BLaER1 treated with 17β-estradiol and CSF1 and Interleukin-3, amounts not matched to agents 10 nM and 100 nM (cell line): ENCODE results near the gene NUSAP1.
"Not testable (repeated sequence)": the region's sequence is repeated elsewhere in the genome, so short reads cannot be mapped to it uniquely, and the experiment has no call there.

Source experiments
- H3K27ac ChIP-seq, 11 experiments: shearing (Covaris generic); formaldehyde crosslinking; 2 replicates each; pipeline ENCODE4 v1.8.1; 2022
- H3K27me3 ChIP-seq, 11 experiments: shearing (Covaris generic); formaldehyde crosslinking; 2 replicates each; pipeline ENCODE4 v1.8.1; 2022
- H3K36me3 ChIP-seq, 11 experiments: shearing (Covaris generic); formaldehyde crosslinking; 2 replicates each; pipeline ENCODE4 v1.8.1; 2022
- H3K4me1 ChIP-seq, 10 experiments: shearing (Covaris generic); formaldehyde crosslinking; 2 replicates each; pipeline ENCODE4 v1.8.1; 2022
- H3K4me2 ChIP-seq, 11 experiments: shearing (Covaris generic); formaldehyde crosslinking; 2 replicates each; pipeline ENCODE4 v1.8.1; 2022
- H3K4me3 ChIP-seq, 10 experiments: shearing (Covaris generic); formaldehyde crosslinking; 2 replicates each; pipeline ENCODE4 v1.8.1; 2022
- H3K9ac ChIP-seq, 11 experiments: shearing (Covaris generic); formaldehyde crosslinking; 2 replicates each; pipeline ENCODE4 v1.8.1; 2022
- H3K9me3 ChIP-seq, 11 experiments: shearing (Covaris generic); formaldehyde crosslinking; replicated peaks in 1 of 11; 2 replicates each; pipeline ENCODE4 v1.8.1; 2022
- H4K20me1 ChIP-seq, 11 experiments: shearing (Covaris generic); formaldehyde crosslinking; 2 replicates each; pipeline ENCODE4 v1.8.1; 2022
- Cebpa-rat ChIP-seq, 11 experiments: shearing (Covaris generic); IDR thresholded peaks; 2 replicates each; pipeline ENCODE4 v1.8.1; 2022

Gene NUSAP1

DNA sequence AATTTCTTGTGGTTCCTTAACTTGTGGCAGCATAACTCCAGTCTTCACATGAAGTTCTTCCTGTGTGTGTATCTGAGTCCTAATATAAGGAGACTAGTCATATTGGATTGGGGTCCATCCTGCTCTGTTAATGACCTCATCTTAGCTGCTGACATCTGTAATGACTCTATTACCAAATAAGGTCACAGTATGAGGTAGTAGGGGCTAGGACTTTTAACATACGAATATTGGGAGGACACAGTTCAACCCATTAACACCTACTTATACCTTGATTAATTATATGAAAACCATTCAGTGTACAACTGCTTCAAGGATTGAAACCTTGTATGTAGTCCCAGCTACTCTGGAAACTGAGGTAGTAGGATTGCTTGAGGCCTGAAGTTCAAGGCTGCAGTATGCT, 44.2 kb upstream of the NUSAP1 start:
- no peaks in the 10 kb centered on the region for H3K27me3 ChIP-seq
- H4K20me1 ChIP-seq: peaks cover 19 to 49% (median 35%) of the 10 kb centered on the region in 11 experiments; a peak in 15 of 22 replicates
- TF ChIP-seq Cebpa-rat (IDR thresholded peaks at IDR 0.05): no peak
- peaks cover 54 to 77% (median 60%) of the 10 kb centered on the region in 10 experiments for H3K4me1 ChIP-seq
- peaks cover 52 to 82% (median 73%) of the 10 kb centered on the region in 11 experiments for H3K36me3 ChIP-seq
- peak overlapping the region in 1 of 11 experiments; percentile 16; a peak in 1 of 22 replicates for H3K27ac ChIP-seq
- H3K4me3 ChIP-seq: no peak overlapping the region
- peak overlapping the region; percentile 11 to 95 (median 89); a peak in 20 of 22 replicates for H3K4me2 ChIP-seq
- H3K9ac ChIP-seq: peak overlapping the region in 4 of 11 experiments; percentile 4 to 41 (median 15); a peak in 4 of 22 replicates
- H3K9me3 ChIP-seq: no peaks in the 10 kb centered on the region

GRCh38 chr15:41289953-41290352, 42.7 kb upstream of the NUSAP1 start:
- H3K9ac ChIP-seq: no peak overlapping the region; a peak in 1 of 22 replicates
- peaks cover 19 to 61% (median 44%) of the 10 kb centered on the region in 11 experiments; a peak in 17 of 22 replicates for H4K20me1 ChIP-seq
- TF ChIP-seq Cebpa-rat (IDR thresholded peaks at IDR 0.05): no peak
- peak overlapping the region in 6 of 11 experiments; percentile 10 to 77 (median 58); a peak in 7 of 22 replicates for H3K4me2 ChIP-seq
- H3K27ac ChIP-seq: no peak overlapping the region; a peak in 1 of 22 replicates
- peaks cover 67 to 96% (median 88%) of the 10 kb centered on the region in 11 experiments for H3K36me3 ChIP-seq
- peaks cover 53 to 77% (median 60%) of the 10 kb centered on the region in 10 experiments for H3K4me1 ChIP-seq
- no peaks in the 10 kb centered on the region for H3K9me3 ChIP-seq
- no peak overlapping the region for H3K4me3 ChIP-seq
- H3K27me3 ChIP-seq: no peaks in the 10 kb centered on the region

- TF ChIP-seq Cebpa-rat (IDR thresholded peaks at IDR 0.05): 0 out of 22 replicates have a peak, but pooled peaks of 2 of the 11 experiments have one; percentile 6 to 21
- Histone ChIP-seq H3K4me1 (peaks cover 42 to 66% (median 49%) of the 10 kb centered on the region in 10 experiments), H3K9ac (peak overlapping the region in 2 of 11 experiments; percentile 6 to 14; a peak in 1 of 22 replicates), H3K27ac (peak overlapping the region in 7 of 11 experiments; percentile 3 to 57 (median 43); a peak in 11 of 22 replicates), H3K36me3 (peaks cover 70 to 96% (median 89%) of the 10 kb centered on the region in 11 experiments), H3K27me3 (no peaks in the 10 kb centered on the region), H3K4me3 (no peak overlapping the region), H3K9me3 (no peaks in the 10 kb centered on the region), H4K20me1 (peaks cover 25 to 72% (median 54%) of the 10 kb centered on the region in 11 experiments; a peak in 17 of 22 replicates), H3K4me2 (peak overlapping the region in 9 of 11 experiments; percentile 4 to 77 (median 49); a peak in 18 of 22 replicates)
These were observed 41.5 kb upstream of the NUSAP1 start for GRCh38 chr15:41291065-41291631.

DNA sequence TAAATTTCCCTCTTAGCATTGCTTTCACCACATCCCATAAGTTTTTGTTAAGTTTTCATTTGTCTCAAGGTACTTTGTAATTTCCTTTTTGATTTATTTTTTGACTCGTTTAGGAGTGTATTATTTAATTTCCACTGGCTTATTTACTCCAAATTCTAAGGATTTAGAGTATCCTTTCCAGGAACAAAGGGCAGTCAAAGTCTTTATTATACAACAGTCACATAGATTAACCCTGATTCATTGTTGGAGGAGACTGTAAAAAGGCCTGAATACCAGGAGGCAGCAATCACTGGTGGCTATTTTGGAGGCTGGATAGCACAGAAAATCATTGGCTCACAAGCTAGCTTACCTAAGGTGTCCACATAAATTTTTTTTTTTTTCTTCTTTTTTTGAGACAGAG, 40.2 kb upstream of the NUSAP1 start:
- no peaks in the 10 kb centered on the region for H3K9me3 ChIP-seq
- no peaks in the 10 kb centered on the region for H3K27me3 ChIP-seq
- peaks cover 28 to 52% (median 35%) of the 10 kb centered on the region in 10 experiments for H3K4me1 ChIP-seq
- H3K36me3 ChIP-seq: peaks cover 70 to 96% (median 89%) of the 10 kb centered on the region in 11 experiments
- H3K9ac ChIP-seq: no peak overlapping the region; a peak in 1 of 22 replicates
- no peak for TF ChIP-seq Cebpa-rat (IDR thresholded peaks at IDR 0.05)
- peaks cover 25 to 79% (median 49%) of the 10 kb centered on the region in 11 experiments; a peak in 18 of 22 replicates for H4K20me1 ChIP-seq
- H3K4me2 ChIP-seq: peak overlapping the region in 2 of 11 experiments; percentile 49 to 77; a peak in 5 of 22 replicates
- H3K27ac ChIP-seq: peak overlapping the region in 2 of 11 experiments; percentile 16 to 53; a peak in 2 of 22 replicates
- no peak overlapping the region for H3K4me3 ChIP-seq

GRCh38 chr15:41301139-41301538, 31.5 kb upstream of the NUSAP1 start:
- not testable (repeated sequence) for H3K27ac ChIP-seq, H3K27me3 ChIP-seq, H3K4me3 ChIP-seq, H3K9ac ChIP-seq, H3K4me2 ChIP-seq, H3K9me3 ChIP-seq
- Histone ChIP-seq H4K20me1 (peaks cover 0 to 31% (median 18%) of the 10 kb centered on the region in 11 experiments; a peak in 13 of 22 replicates), H3K36me3 (peaks cover 44 to 84% (median 61%) of the 10 kb centered on the region in 11 experiments), H3K4me1 (peaks cover 14 to 20% (median 17%) of the 10 kb centered on the region in 10 experiments; a peak in 19 of 20 replicates)

GRCh38 chr15:41301587-41301986, 31.1 kb upstream of the NUSAP1 start:
- H3K4me3 ChIP-seq: no peak overlapping the region
- no peaks in the 10 kb centered on the region for H3K9me3 ChIP-seq
- no peak for TF ChIP-seq Cebpa-rat (IDR thresholded peaks at IDR 0.05)
- peaks cover 40 to 84% (median 61%) of the 10 kb centered on the region in 11 experiments for H3K36me3 ChIP-seq
- no peaks in the 10 kb centered on the region for H3K27me3 ChIP-seq
- H3K4me2 ChIP-seq: no peak overlapping the region
- no peak overlapping the region for H3K9ac ChIP-seq
- no peak overlapping the region for H3K27ac ChIP-seq
- peaks cover 0 to 29% (median 18%) of the 10 kb centered on the region in 11 experiments; a peak in 13 of 22 replicates for H4K20me1 ChIP-seq
- H3K4me1 ChIP-seq: peaks cover 14 to 20% (median 18%) of the 10 kb centered on the region in 10 experiments; a peak in 19 of 20 replicates

GRCh38 chr15:41304149-41304770, 28.4 kb upstream of the NUSAP1 start:
- peaks cover 0 to 27% (median 7%) of the 10 kb centered on the region in 11 experiments; a peak in 8 of 22 replicates for H4K20me1 ChIP-seq
- no peak overlapping the region for H3K4me3 ChIP-seq
- peaks cover 23 to 84% (median 58%) of the 10 kb centered on the region in 11 experiments for H3K36me3 ChIP-seq
- no peaks in the 10 kb centered on the region for H3K9me3 ChIP-seq
- H3K4me2 ChIP-seq: peak overlapping the region; percentile 9 to 59 (median 37); a peak in 17 of 22 replicates
- no peak for TF ChIP-seq Cebpa-rat (IDR thresholded peaks at IDR 0.05)
- peaks cover 14 to 27% (median 19%) of the 10 kb centered on the region in 10 experiments; a peak in 19 of 20 replicates for H3K4me1 ChIP-seq
- H3K27me3 ChIP-seq: no peaks in the 10 kb centered on the region
- H3K9ac ChIP-seq: no peak overlapping the region
- H3K27ac ChIP-seq: peak overlapping the region in 6 of 11 experiments; percentile 12 to 47 (median 23); a peak in 8 of 22 replicates

GRCh38 chr15:41307679-41308078, 25.0 kb upstream of the NUSAP1 start:
- H3K27me3 ChIP-seq: no peaks in the 10 kb centered on the region
- peaks cover 0 to 17% (median 0%) of the 10 kb centered on the region in 11 experiments; a peak in 8 of 22 replicates for H4K20me1 ChIP-seq
- peaks cover 14 to 27% (median 19%) of the 10 kb centered on the region in 10 experiments; a peak in 19 of 20 replicates for H3K4me1 ChIP-seq
- H3K4me3 ChIP-seq: no peak overlapping the region
- no peaks in the 10 kb centered on the region for H3K9me3 ChIP-seq
- H3K4me2 ChIP-seq: no peak overlapping the region
- no peak overlapping the region for H3K9ac ChIP-seq
- no peak for TF ChIP-seq Cebpa-rat (IDR thresholded peaks at IDR 0.05)
- peaks cover 37 to 84% (median 65%) of the 10 kb centered on the region in 11 experiments for H3K36me3 ChIP-seq
- H3K27ac ChIP-seq: 0 out of 22 replicates have a peak overlapping the region, but pooled peaks of 1 of the 11 experiments have one; percentile 17
